Sciatic nerve (tissue), 2 donors: ENCODE results near the gene C13orf46. TPM values are rescaled to one million over a fixed set of nuclear protein-coding genes. Genes with fewer than 3 reads are reported as not detected.
"Not testable (repeated sequence)": the region's sequence is repeated elsewhere in the genome, so short reads cannot be mapped to it uniquely, and the experiment has no call there.

ENCODE experiments used
- ATAC-seq: fragments of 200-7000 bp; cut with Tn5 transposase; one replicate; pipeline ENCODE4 v1.9.1; 2020; ENCODE audit warnings: mild to moderate bottlenecking, moderate library complexity
- DNase-seq: peaks from one replicate; pipeline ENCODE4 v3.0.0-alpha.2; 2020; ENCODE audit warnings: low spot score
- intact Hi-C: fragments of 100-400 bp; cut with DNase I; formaldehyde crosslinking; loops from one replicate; pipeline ENCODE4 v1.14.2; 2022
- total RNA-seq: library from RNA; stranded (reverse); fragmentation: NEBNext Ultra II Directional; extraction: Animal tissue kit (Norgen Biotek cat#: 25700); gene quantifications from one replicate; pipeline ENCODE4 v1.2.1, GENCODE V29; 2021
- donor health status: DM: no; HTN: no; CAD: no.
- donor health status: DM: no; HTN: no; CAD: no.

The C13orf46 gene
- total RNA-seq, result 3.6 TPM

DNA sequence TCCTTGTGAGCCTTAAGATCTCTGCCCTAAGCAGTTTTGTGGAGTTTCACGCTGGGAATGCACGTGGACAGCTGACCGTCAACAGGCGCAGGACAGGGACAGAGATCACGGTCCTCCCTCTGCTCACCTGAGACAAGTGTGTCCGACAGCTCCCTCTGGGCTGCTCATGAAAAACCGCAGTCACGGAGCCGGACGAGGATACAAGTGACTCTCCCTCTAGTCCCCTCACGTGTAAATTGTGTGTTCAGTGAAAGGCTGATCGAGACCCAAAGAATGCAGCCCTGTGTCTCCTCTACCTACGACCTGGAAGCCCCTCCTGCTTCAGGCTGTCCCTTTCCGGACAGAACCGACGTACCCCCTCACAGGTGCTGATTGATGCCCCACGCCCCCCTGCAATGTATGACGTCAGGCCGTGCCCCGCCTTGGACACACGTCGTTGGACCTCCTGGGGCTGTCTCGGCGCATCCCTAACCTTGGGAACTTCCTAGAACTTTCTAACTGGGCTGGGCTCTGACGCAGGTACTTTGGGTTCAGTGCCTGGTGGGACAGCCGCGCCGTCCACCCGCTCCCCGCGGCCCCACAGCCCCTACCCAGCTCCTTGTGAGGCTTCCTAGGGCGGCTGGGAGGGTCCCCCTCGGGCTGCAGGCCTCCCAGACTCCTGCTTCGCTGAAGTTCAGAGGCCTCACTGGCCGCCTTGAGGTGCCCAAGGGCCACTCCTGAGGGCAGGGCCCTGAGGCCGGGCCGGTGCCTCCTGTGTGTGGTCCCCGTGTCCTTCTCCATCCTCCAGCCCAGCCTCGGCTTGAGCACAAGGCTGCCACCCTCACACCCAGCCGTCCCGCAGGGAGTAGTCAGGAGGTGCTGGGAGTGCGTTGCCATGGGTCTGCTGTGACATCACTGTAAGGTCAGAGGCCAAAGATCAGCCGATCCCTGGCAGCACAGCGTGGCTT, at the start of gene C13orf46:
C13orf46 (minus strand) TSS at position 859 of the 947 bp plus-strand sequence; CDS start at position 780, 79 bp downstream.
- ATAC-seq, result no peak
- DNase-seq, result peak; percentile 56
- intact Hi-C loops, result no loop called here

DNA sequence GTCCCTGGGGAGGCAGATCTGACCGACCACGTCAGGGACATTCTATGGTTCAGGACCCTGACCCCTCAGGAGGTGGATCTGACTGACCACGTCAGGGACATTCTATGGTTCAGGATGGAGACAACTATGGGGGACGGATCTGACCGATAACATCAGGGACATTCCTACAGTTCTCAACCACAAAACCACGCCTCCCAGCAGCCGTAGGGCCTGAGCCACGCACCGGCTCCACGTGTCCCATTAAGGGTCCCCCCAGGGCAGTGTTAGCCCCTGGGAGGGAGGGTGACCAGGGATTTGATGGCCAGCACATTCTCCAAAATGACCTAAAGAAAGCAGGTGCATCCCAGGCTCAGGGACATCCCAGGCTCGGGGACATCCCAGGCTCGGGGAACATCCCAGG, 49.0 kb upstream of the C13orf46 start:
- no peak for ATAC-seq
- intact Hi-C loops, result no loop called here
- no peak for DNase-seq

DNA sequence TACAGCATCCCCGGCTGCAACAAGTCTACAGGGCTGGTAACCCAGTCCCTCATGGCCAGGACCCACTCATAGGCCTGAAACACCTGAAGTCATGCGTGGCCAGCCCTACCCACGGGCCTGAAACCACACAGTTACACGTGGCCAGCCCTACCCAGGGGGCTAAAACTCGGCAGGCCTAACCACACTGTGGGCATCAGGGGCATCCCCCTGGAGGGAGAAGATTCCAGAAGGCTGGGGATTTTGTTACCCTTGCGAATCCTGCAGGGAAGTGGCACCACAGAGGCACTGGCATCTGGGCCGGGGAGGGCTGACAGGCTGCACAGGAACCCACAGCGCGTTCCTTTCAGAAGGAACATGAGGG, 48.4 kb upstream of the C13orf46 start:
- ATAC-seq, result no peak
- intact Hi-C loops, result no loop called here
- no peak for DNase-seq

DNA sequence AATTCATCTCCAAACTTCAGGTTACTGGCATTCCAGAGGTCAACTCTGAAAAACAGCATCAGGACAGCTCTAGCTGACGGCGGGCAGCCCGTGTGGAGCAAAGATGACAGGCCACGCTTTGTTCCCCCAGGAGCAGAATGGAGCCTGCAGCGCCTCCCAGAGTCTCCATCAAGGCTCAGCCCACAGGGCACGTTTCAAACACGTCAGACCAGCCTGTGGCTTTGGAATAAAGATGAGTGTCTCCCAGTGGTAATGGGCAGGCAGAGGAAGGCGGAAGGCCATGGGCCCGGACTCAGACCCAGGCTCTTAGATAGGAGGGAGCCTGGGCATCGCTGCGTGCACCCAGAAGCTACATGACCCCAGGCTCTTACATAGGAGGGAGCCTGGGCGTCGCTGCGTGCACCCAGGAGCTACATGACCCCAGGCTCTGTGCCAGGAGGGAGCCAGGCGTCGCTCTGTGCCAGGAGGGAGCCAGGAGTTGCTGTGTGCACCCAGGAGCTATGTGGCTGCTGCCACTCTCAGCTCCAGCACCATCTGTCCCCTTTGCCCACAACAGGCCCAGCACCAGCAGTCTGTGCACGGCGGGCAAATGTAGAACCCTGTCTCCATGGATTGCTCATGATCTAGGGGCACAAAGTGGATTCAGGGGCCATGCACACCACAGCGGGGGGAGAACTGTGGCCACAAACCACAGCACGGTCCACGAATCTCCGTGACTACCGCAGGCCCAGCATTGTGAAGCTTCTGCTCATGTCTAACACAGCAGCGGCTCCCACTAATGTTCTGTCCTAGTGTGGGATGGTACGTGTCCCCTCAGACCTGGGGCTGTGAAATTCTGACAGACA, 47.8 kb upstream of the C13orf46 start:
- no peak for ATAC-seq
- no peak for DNase-seq
- intact Hi-C loops, result no loop called here

DNA sequence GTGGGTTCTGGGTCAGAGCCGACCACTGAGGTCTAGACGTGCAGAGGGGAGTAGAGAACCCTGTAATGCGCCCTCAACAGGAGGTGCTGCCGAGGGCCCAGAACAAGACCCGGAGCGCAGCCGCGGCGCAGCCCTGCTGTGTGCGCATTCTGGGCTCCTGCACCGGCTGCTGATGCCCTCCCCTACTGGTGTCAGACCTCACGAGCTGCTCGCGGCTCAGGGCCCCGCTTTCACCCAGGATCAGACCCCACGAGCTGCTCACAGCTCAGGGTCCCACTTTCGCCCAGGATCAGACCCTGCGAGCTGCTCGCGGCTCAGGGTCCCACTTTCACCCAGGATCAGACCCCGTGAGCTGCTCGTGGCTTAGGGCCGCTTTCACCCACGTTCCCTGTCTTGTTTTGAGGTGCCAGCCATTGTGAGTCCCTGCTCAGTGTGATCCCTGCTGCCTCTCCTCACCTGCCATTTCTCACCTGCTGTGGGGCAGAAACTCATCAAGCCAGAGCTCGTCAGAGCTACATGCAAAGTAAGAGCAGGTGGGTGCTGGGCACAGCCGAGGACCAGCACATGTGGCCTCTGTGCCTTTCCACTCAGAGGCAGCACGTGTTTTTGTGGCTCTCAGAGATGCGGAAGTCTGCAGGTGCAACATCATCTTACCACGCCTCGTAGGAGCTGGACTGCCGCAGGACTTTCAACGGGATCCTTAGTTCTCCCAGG, 47.0 kb upstream of the C13orf46 start:
- intact Hi-C loops, result no loop called here
- ATAC-seq (no peak), DNase-seq (no peak)

DNA sequence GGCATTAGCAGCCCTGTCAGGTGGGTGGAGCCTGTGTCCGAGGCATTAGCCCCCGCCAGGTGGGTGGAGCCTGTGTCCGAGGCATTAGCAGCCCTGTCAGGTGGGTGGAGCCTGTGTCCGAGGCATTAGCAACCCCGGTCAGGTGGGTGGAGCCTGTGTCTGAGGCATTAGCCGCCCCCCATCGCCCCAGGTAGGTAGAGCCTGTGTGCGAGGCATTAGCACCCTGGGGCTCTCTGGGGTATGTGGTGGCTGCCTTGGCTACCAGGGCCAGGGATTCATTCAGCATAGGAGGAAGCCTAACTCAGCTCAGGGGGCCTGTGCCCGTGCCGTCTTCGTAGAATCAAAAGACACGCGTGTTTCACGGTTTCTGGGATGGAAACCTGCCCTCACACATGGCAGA, 46.3 kb upstream of the C13orf46 start:
- ATAC-seq, result not testable (repeated sequence)

DNA sequence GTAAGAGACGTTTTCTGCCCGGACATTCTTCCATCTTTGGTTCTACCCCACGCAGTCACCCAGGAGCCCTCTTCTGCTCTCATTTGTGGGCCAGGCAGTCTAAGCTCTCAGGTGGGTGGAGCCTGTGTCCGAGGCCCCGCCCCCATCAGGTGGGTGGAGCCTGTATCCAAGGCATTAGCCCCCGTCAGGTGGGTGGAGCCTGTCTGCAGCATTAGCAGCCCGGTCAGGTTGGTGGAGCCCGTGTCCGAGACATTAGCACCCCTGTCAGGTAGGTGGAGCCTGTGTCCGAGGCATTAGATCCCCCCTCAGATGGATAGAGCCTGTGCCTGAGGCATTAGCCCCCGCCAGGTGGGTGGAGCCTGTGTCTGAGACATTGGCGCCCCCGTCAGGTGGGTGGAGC, 45.5 kb upstream of the C13orf46 start:
- no peak for ATAC-seq
- intact Hi-C loops, result no loop called here
- no peak for DNase-seq

More for the DNA sequence above, 46.3 kb upstream of the C13orf46 start:
- intact Hi-C loops, DNase-seq: not testable (repeated sequence)

DNA sequence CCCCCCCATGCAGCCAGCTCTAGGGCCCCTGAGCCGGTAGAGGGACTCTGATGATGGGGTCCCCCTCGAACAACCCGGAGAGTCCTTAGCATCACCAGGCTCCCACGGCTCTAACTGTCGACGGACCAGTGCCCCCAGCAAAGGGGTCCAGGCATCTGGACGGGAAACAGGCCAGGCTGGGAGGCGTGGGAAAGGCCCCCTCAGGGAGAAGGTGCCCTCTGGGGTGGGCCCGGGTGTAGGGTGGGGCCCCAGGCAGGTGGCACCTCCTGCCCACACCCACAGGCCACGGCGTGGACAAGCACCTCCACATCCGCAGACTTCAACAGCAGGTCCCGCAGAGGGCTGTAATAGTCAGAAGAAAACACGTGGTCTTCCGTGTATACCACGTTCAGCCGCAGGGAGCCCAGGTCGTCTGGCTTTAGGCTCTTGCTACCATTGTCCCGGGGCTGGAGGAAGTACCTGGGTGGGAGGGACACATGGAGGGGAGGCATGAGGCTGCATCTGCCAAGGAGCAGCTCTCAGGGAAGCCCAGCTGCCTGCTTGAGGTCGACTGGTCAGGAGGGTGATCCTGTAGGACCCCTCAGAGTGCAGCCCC, 44.7 kb upstream of the C13orf46 start:
- no peak for ATAC-seq
- DNase-seq, result no peak
- intact Hi-C loops, result no loop called here

DNA sequence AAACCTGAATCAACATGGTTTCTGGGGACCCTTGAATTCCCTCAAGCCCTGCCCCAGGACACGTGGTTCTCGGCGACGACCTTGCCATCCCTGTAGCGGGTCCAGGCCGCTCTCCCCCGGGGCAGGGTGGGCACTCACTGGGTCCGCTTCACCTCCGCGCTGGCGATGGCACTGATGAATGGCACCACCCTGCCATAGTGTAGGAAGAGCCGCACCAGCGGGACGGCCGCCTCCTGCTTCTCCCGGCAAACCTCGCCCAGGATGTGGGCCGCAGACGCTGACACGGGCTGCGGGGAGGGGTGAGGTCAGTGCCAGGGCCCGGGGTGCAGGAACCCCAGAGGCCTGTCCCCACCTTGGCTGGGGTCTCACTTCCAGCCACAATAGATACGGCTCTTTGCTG, 44.1 kb upstream of the C13orf46 start:
- DNase-seq (no peak), ATAC-seq (no peak)
- intact Hi-C loops, result no loop called here

DNA sequence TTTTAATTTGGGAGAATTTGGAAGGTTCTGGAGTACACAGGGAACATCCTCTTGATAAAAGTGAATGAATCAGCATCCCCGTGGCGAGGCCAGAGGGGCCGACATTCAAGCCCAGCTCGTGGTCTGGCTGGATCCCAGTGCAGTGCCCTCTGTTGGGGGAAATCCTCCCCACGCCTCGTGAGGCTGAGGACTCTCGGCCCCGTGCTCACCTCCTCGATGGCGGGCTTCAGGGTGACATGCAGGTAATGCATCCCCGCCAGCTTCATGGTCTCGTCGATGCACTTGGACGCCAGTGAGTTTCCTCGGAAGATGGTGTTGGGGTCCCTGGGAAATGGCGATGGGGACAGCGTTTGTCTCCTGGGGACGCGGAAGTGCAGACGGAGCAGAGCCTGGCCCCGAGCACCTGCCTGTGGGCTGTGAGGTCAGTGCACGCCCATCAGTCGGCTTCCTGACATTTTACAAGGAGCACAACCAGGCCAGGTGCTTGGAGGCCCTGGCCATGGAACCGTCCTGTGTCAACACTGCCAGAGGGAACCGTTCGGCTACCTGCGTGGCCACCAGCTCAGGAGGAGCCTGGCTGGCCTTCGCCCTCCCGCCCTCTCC, 43.3 kb upstream of the C13orf46 start:
- ATAC-seq, result no peak
- no peak for DNase-seq
- intact Hi-C loops, result no loop called here

DNA sequence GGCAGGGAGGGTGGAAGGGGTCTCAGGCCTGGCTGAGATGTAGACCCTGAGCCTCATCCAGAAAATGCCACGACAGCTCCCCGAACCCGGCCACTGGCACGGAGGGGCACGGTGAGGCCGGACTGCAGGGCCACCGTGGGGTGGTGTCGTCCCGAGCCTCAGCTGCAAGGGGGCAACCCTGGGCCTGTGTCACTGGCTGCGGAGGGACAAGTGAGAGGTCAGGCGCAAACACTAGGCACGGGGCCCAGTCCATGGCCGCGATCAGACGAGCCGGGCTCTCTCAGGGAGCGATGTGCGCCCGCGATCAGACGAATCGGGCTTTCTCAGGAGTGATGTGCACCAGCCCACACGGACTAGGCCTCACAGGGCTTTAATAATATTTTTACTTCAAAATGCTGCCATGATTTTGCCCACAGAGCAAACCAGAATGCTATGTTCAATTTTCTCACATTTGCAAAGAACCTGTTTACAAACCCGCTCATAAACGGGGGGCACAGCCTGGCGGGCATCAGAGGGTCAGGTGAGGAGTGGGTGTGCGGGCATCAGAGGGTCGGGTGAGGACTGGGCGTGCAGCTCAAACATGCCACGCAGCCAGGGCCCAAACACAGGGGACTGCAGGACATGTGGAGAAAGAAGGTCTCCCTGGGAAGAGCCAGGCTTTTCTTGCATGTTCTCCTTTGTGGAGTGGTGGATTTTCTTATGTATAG, 42.6 kb upstream of the C13orf46 start:
- DNase-seq (no peak), ATAC-seq (no peak)
- intact Hi-C loops, result no loop called here

DNA sequence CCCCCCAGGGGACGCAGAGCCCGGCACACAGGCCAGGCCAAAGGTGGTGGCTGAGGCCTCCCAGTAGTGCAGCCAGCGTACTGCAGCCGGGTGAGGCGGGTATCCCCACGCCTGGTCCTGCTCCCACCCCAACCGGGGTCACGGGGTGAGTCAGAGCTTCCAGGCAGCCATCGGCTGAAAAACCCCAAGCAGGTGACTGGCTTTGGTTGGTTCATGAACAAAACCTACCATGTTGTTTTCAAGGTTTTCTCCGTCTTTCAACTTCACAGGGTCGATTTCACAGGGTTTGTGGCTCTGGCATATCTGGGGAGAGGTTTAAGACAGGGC, 42.1 kb upstream of the C13orf46 start:
- DNase-seq (no peak), ATAC-seq (no peak)
- intact Hi-C loops, result no loop called here

DNA sequence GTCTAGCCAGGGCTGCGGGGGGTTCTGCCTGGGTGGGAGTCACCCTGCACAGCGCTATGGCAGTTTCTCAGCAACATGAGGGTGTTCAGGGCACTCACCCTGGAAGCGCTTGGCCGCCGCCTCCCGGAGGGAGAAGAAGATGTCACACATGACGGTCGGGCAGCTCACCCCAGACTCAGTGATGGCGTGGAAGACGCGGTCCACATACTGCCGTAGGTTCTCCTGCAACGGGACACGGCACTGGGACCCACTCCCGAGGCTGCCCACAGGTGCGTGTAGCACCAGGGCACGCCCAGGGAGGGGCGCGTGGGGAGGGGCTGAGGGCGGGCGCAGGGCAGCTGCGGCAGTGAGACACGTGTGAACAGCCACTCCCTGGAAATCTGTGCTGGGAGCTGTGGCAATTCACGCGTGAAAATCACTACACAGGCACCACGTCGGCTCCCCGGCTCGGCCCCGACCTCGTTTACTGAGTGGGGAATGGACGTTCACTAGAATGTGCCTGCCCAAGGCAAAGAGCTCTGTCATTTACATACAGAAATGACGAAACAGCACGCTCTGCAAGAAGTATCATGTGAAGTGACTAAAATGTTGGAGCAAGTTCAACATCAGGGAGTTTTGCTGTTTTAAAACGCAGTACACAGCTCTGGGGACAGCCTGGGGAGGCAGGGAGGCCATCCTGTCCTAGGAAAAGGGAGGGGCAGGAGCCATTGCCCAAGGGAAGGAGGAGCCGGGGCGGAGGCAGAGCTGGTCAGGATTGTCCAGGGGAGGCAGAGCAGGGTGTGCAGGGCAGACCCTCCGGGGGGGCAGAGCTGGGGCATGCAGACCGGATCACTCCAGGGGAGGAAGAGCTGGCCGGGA, 41.5 kb upstream of the C13orf46 start:
- intact Hi-C loops, result no loop called here
- peak; percentile 68 for ATAC-seq
- DNase-seq, result no peak

DNA sequence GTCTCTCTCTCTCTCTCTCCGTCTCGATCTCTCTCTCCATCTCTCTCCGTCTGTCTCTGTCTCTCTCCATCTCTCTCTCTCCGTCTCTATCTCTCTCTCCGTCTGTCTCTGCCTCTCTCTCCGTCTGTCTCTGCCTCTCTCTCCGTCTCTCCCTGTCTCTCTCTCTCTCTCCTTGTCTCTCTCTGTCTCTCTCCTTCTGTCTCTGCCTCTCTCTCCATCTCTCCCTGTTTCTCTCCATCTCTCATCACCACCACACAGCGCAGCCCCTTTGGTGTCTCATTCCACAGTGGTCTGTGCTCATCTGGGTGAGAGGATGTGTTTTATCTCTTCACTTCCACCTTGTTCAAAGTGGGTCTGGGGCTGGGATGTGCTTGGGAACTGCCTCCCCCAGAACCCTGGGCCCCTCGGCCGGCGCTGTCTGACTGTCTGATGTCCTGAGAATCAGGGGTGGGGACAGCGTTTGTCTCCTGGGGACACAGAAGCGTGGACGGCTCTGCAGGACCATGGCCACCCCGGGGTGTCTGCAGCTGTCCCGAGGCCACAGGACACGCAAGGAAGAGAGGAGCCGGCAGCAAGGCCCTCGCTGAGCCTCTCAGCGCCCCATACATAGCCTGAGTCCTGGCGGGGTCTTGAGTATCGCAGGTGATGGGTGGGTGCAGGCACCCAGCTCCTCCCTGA, 40.2 kb upstream of the C13orf46 start:
- DNase-seq, result no peak
- intact Hi-C loops, result no loop called here
- no peak for ATAC-seq

DNA sequence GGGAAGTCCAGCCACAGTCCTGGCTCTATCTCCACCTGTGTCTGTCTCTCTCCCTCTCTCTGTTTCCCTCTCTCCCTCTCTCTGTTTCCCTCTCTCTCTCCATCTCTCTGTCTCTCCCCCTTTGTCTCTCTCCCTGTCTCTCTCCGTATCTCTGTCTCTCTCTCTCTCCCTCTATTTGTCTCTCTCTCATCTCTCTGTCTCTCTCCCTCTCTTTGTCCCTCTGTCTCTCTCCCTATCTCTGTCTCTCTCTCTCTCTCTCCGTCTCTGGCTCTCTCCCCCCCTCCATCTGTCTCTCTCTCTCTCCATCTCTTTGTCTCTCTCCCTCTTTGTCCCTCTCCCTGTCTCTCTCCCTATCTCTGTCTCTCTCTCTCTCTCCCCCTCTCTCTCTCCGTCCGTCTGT, 39.5 kb upstream of the C13orf46 start:
- DNase-seq (no peak), ATAC-seq (no peak)
- intact Hi-C loops, result no loop called here

DNA sequence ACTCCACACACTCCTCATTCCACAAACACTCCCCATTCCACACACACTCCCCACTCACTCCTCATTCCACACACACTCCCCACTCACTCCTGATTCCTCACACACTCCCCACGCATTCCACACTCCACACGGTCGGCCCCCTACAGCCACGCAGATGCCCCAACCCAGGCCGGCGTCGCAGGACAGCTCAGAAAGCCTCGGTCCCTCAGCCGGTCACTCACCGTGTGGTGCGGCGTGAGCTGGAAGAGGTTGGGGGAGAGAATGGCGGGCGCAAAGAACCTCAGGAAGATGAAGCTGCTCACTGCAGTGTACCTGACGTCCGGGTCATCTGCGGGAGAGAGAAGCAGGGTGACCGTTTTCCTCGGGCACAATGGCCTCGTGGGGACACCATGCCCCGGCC, 39.0 kb upstream of the C13orf46 start:
- no peak for ATAC-seq
- DNase-seq, result no peak
- intact Hi-C loops, result no loop called here

DNA sequence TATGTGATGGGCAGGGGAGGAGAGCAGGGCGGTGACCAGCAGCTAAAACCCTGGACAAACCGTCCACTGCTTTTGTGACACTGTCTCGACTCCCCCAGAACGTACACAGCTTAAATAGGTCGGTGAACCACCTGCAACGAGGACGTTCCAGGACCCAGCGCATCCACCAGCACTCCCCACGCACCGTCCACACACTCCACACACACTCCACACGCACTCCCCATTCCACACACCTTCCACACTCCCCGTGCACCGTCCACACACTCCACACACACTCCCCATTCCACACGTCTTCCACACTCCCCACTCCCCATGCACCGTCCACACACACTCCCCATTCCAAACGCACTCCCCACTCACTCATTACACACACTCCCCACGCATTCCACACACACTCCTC, 38.3 kb upstream of the C13orf46 start:
- DNase-seq (no peak), ATAC-seq (no peak)
- intact Hi-C loops, result no loop called here
